GM15510 (cell line): Measurements from ENCODE around the gene DSTYK.

Experiments used
- POLR2A ChIP-seq: IDR thresholded peaks from 3 replicates; pipeline ENCODE4 v1.6.1; 2011; ENCODE audit warnings: borderline replicate concordance; ENCODE audit not compliant: insufficient read length; ENCODE audit errors: extremely low read depth

Gene DSTYK

DNA sequence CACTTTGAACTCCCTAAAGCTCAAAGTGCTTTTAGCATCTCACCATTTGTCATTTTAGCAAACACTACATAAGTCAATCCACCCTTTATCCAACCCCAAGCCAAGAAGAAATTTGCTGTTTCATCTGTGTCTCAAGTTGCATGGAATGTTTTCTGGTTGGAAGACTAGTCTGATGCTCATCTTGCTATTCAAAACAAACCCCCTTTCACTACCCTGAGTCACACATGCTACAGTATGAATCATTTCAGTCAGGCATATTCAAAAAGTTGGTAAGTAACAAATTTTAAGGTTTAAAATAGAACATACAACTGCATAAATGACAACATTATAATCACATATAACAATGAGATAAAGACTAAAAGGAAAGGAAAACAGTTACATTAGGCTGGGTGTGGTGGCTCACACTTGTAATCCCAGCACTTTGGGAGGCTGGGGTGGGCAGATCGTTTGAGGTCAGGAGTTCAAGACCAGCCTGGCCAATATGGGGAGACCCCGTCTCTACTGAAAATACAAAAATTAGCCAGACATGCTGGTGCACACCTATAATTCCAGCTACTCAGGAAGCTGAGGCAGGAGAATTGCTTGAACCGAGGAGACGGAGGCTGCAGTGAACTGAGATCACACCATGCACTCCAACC lies 38.7 kb downstream of the DSTYK start:
- no peak for TF ChIP-seq POLR2A

DNA sequence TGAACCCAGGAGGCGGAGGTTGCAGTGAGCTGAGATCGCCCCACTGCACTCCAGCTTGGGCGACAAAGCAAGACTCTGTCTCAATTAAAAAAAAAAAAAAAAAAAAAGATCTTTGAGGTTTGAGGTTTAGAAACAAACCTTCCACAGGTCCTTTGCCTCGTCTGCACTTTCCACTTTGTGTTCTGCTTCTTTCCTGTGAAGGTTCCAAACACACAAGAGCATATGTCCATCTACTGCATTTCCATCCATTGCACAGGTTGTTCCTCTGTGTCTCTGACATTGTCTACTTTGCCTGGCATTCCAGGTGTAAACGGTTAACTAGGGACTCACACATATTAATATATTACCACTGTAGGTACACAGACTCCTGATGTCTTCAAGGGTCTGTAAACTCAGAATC lies 40.1 kb downstream of the DSTYK start:
- TF ChIP-seq POLR2A = no peak

DNA sequence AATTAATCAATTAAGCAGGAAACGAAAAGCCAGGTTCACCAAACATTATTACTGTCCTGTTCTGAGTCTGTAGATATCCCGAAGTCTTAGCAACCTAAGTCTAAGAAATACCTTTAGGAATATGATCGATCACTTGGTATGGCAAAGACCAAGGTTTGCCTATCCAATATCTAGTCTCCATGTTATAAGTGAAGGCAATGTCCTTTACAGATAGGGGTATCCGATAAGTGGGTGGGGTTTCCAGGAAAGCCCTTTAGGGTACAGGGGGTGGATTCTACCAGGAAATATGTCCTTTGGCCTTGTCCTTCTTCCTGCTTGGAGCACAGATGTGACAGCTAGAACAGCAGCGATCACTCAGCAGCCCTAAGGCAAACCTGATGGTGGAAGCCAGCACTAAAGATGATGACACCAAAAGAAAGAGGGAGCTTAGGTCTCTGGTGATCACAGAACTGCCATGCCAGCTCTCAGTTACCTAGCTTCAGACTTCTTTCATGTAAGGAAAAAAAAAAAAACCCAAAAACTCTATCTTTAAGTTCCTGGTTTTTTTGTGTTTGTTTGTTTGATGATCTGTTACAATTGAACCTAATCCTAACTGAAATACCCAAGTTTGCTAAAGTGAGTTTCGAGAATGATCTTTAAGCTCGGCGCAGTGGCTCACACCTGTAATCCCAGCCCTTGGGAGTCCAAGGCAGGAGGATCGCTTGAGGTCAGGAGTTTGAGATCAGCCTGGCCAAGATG lies 40.8 kb downstream of the DSTYK start:
- TF ChIP-seq POLR2A = no peak

DNA sequence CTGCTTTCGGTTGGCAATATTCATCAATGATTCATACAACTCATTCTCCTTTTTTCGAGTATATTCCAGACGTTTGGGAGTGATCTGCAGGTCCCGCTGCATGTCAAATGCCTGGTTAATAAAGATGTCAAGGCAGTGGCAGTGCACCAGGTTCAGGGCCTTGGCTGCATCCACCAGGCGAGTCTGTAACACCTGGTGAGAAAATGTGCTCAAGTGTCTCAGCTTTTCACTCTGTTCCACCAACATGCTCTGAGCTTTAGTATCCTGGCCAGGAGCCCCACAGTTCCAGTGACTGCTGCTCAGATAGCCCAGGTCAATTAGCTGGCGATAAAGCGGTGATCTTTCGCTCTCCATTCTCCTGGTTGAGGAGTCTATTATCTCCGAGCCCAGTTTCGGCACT lies 42.3 kb downstream of the DSTYK start:
- no peak for TF ChIP-seq POLR2A

DNA sequence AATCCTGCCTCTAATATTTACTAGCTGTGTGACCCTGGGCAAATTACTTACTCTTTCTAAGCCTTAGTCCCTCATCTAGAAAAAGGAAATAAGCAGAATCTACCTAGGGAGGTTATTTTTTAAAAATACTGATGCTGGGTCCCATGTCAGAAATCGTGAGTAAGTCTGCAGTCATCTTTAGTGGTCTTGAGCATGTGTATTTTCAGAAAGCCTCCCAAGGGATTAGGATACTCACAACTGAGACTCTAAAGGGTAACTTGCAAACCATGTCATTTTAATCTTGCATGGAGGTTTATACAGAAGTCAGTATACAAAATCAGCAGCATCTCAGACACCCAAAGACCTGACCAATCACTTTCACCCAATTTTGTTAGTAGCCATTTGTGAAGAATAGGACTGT lies 43.2 kb downstream of the DSTYK start:
- no peak for TF ChIP-seq POLR2A

DNA sequence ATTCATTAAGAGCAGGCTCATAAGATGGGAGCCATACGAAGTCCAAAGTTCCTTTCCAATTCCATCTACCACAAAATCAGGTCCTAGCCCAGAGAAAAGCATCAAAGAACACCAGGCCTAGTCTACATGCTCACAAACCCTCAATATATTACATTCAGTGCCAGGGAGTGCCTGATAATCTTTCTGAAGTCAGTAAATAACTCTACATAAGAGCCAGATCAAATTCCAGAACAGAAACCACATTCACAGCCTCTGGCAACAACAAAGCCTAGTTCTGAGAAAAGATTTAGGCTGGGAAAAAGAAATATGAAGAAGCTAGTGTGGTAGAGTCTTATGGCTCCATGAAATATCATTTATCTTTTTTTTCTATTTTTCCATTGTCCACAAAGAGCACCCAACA lies 49.2 kb downstream of the DSTYK start:
- no peak for TF ChIP-seq POLR2A

DNA sequence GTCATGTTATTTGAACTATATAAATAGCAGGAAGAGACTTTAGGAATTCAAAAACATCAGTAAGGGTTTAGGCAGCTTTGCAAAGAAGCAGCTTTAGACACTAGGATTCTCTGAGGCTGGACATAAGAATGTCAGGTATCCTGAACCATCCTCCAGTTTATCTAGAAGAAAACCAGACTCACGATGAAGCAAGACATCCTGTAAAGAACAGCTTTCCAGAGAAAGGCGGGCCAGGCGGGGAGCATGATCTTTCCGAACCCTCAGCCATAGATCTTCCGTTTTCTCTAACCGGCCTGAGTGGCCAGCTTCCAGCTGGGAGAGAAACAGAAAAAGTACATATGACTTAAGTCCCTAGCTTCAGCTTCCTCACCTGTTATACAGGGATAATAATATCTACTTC lies 50.4 kb downstream of the DSTYK start:
- TF ChIP-seq POLR2A = no peak

DNA sequence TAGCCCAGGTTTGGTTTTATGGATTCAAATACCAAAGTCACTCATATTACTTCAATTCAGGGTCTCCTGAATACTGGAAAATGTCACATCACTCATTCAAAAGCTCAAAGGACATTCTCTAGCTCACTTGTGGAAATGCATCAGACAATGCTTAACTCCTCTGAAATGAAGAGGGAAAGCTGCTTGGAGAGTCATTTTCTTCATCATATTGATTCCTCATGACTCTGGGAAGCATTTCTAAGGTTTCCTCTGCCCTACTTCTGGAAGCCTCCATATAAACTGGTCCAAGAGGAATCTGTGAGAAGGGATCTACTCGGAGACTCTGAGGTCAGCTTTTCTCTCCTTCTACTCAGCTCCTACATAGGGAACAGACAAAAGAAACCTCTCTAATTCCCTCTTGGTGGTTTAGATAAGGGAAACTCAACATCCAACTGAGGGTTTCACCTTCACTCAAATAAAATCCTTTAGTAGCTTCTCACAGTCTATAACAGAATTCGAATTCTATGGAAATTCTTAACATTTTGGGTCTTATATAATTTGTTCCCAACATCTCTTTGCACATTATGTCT lies 53.4 kb downstream of the DSTYK start:
- TF ChIP-seq POLR2A = no peak

DNA sequence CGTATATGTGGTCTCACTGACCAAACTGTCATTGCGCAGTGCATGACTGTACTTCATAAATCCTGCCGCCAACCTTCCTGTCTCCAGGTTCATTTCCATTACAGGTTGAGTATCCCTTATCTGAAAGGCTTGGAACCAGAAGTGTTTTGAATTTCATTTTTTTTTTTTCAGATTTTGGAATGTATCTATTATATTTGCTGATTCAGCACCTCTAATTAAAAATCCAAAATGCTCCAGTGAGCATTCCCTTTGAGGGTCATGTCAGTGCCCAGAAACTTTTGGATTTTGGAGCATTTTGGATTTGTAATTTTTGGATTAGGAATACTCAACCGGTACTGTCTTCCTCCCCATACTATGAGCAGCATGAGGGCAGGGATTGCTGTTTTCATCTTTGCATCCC lies 59.0 kb downstream of the DSTYK start:
- no peak for TF ChIP-seq POLR2A

DNA sequence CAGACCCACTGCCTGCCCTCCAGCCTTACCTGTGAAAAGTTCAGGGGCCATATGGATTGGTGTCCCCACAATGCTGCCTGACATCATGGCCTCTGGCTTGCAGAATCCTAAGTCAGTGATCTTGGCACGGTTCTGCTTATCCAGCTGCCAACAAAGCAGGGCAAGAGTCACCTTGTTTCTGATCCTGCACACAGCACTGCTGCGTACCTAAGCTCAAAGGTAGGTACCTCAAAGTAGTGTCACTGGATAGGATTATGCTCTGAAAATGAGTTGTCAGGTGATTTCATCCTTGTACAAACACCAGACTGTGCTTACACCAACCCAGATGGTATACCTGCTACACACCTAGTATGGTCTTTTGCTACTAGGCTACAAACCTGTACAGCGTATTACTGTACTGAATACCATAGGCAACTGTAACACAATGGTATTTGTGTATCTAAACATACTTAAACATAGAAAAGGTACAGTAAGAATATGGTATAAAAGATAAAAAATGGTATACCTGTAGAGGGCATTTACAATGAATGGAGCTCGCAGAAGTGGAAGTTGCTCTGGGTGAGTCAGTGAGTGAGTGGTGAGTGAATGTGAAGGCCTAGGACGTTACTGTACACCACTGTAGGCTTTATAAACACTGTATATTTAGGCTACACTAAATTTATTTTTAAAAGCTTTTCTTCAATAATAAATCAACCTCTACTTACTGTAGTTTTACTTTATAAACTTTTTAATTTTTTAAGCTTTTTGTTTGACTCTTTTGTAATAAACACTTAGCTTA lies 60.7 kb downstream of the DSTYK start:
- TF ChIP-seq POLR2A = no peak

DNA sequence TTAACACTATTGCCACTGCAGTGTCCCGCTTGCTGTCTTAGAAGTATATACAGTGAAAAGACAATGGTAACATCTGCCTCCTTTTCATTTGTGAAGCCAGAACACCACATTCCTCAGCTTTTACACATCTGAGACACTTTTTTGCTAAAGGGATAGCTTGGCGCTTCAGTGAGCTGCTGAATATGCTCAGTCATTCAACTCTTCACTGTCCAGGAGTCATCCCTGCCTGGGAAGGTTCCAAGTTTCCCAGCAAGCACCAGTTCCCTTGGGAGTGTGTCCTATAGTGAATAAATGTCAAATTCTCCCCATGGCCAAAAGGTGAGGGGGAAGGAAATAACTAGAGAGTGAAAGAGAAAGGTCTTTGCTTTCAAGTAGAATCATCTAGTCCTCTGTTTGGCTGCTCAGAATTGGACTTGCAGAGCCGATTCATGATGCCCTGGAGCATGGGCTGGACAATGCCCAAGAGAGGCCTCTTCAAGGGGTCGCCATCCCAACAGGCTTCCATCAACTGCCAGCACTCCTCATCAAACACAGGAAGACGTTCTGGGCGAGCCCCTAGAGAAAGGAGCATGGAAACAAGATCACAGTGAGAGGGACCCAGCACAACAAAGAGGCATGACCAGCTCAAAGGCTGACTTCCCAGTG lies 64.2 kb downstream of the DSTYK start:
- TF ChIP-seq POLR2A = no peak

DNA sequence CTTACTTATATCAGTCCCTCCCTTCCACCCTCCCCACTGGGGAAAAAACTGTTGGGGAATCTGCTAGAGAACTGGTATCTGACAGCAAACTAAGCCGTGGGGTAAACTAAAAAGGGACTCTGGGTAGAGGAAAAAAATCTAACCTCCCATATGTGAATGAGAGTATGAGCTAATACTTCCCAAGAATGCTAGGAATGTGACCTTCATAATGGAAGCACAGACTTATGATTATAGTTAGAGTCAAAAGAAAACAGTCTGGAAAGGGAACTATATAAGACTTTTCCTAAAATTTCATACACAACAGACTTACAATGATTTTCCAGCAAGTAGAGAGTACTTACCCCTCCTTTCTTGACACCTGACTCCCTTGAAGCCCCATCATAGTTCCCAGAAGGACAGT lies 66.8 kb downstream of the DSTYK start:
- TF ChIP-seq POLR2A = no peak

DNA sequence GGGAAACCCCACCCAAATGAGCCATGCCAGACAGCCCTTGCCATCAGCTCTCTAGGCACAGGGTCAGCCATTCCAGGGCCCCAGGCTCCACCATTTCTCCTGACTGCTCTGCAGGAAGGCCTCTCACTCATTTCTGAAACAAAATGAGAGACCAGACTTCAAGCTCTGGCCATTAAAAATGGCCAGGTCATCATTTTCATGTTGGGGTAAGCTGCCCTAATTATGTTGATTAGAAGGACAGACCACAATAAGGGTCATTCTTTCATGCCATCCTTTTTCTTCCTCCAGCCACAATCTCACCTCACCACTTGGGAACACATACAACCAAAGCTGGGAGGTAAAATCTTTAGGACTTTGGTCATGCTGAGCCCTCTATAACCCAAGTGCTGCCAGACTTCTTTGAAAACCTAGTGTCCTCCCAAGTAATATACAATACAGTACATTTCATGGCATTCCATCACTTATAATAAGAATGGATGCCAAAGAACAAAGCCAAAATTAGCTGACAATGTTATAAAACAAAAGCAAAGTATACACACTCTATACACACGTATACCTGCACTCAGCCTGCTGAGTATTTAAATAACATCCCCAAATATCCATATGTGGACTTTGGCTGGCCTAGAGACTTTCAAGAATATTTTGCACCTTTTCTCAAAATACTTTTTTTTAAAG lies 67.3 kb downstream of the DSTYK start:
- no peak for TF ChIP-seq POLR2A

DNA sequence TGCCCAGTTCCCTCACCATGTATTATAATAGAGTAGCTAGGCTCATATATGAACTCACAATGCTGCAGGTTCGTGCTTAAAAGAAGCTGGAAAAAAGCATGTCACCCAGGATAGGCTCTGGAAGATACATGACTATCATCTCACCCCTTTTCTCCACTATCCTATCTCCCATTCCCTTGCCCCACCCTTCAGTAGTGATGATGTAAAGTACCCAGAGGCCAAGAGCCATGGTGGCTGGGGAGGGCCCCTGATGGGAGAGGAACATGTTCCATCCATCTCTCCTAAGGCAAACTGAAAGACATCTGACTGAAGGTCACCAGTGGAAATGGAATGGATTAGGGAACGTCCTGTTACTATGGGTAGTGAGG lies 69.4 kb downstream of the DSTYK start:
- TF ChIP-seq POLR2A = no peak

DNA sequence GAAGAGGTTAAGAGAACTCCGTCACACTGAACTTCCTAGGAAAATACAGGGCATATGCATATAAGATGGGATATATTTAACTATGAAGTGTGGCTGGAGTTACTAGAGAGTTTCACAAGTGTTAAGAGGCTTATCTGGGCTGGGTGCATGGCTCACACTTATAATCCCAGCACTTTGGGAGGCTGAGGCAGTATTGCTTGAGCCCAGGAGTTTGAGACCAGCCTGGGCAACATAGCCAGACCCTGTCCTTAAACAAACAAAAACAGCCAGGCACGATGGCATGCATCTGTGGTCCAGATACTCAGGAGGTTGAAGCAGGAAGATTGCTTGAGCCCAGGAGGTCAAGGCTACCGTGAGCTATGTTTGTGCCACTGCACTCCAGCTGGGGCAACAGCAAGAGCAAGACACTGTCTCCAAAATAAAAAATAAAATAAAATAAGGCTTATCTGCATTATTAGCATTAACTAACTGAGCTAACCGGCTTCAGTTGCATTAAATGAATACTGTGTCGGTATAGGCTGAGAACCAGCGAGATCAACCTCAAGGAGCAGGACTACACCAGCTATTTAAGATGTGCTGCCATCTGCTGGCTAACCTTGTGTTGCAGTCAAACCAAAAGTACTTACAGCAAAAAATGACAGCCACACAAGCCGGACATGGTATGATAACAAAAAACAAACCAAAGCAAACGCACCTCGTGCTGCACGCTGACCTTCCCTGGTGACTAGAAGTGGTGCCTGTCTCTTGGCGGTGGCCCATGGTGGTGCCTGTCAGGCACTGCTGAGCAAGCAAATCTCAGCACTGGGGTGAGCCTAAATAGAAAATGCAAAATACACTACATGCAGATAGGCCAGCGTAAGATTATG lies 70.0 kb downstream of the DSTYK start:
- TF ChIP-seq POLR2A = no peak
